Breast epithelium (tissue), 3 donors: ENCODE results near the gene ACOX3.

ENCODE experiments used
- CTCF ChIP-seq, 3 donors: fragments of 450-650 bp; IDR thresholded peaks; one replicate each; pipeline ENCODE4 v1.5.1; 2016 to 2017; ENCODE audit warnings: antibody characterized with exemption in 3 of 3, mild to moderate bottlenecking in 3 of 3, moderate library complexity in 3 of 3
- POLR2A ChIP-seq: fragments of 450-650 bp; IDR thresholded peaks from one replicate; pipeline ENCODE4 v1.6.1; 2016; ENCODE audit warnings: antibody characterized with exemption, mild to moderate bottlenecking, moderate library complexity
- POLR2AphosphoS5 ChIP-seq, 3 donors: sonication (generic); formaldehyde crosslinking; IDR thresholded peaks; one replicate each; pipeline ENCODE4 v1.6.1; 2017; ENCODE audit warnings: antibody characterized with exemption in 3 of 3

GRCh38 chr4:8326206-8326605 is 114.3 kb downstream of the ACOX3 start:
- TF ChIP-seq CTCF (IDR thresholded peaks at IDR 0.05) (no peak), POLR2A (no peak), POLR2AphosphoS5 (IDR thresholded peaks at IDR 0.05) (no peak)
